GM19397 (cell line): ENCODE measurements around the gene DTNB.

ENCODE experiments used
- ATAC-seq: cut with Tn5 transposase; IDR thresholded peaks from one replicate; pipeline ENCODE4 v1.9.1; 2021; ENCODE audit warnings: mild to moderate bottlenecking, moderate library complexity; ENCODE audit not compliant: unreplicated experiment

The DTNB gene

GRCh38 chr2:25355270-25355669 is 318.1 kb downstream of the DTNB start:
- ATAC-seq = no peak

GRCh38 chr2:25354116-25354515 is 319.3 kb downstream of the DTNB start:
- no peak for ATAC-seq

- no peak for ATAC-seq
Measured at GRCh38 chr2:25349397-25349796, 324.0 kb downstream of the DTNB start.

- ATAC-seq = no peak
Measured at GRCh38 chr2:25347846-25348245, 325.5 kb downstream of the DTNB start.

- no peak for ATAC-seq
Measured at GRCh38 chr2:25347205-25347815, 326.1 kb downstream of the DTNB start.

GRCh38 chr2:25343187-25343825 is 330.1 kb downstream of the DTNB start:
- ATAC-seq = no peak

GRCh38 chr2:25342372-25343186 is 330.8 kb downstream of the DTNB start:
- peak; percentile 68 for ATAC-seq

- ATAC-seq = peak; percentile 31
Measured at GRCh38 chr2:25341753-25342371, 331.5 kb downstream of the DTNB start, which contains the start of gene DNMT3A. TSS of gene DNMT3A (minus strand) at chr2:25341925. CDS start at chr2:25313984, 27,941 bp downstream.

- peak; percentile 27 for ATAC-seq
Measured at GRCh38 chr2:25341011-25341727, 332.2 kb downstream of the DTNB start.

GRCh38 chr2:25340181-25340921 is 333.0 kb downstream of the DTNB start:
- ATAC-seq = no peak

GRCh38 chr2:25339791-25340180 is 333.6 kb downstream of the DTNB start:
- ATAC-seq = no peak

GRCh38 chr2:25339211-25339674 is 334.1 kb downstream of the DTNB start:
- ATAC-seq = no peak

GRCh38 chr2:25338401-25338800 is 335.0 kb downstream of the DTNB start:
- no peak for ATAC-seq

GRCh38 chr2:25337891-25338290 is 335.5 kb downstream of the DTNB start:
- ATAC-seq = no peak

GRCh38 chr2:25337276-25337675 is 336.1 kb downstream of the DTNB start:
- ATAC-seq = no peak

- ATAC-seq = no peak
Measured at GRCh38 chr2:25336383-25336841, 337.0 kb downstream of the DTNB start.

- ATAC-seq = no peak
Measured at GRCh38 chr2:25335971-25336370, 337.4 kb downstream of the DTNB start.

GRCh38 chr2:25335204-25335603 is 338.2 kb downstream of the DTNB start:
- ATAC-seq = no peak

- ATAC-seq = no peak
Measured at GRCh38 chr2:25334482-25334881, 338.9 kb downstream of the DTNB start.

- no peak for ATAC-seq
Measured at GRCh38 chr2:25333981-25334380, 339.4 kb downstream of the DTNB start.
